Measurements from ENCODE around the gene RFX4. TPM values are rescaled to one million over a fixed set of nuclear protein-coding genes. Genes with fewer than 3 reads are reported as not detected.

Gene RFX4
- total RNA-seq, 1 experiment from 2014 or later: not detected

GRCh38 chr12:106566771-106567170 is 16.0 kb upstream of the RFX4 start (continued):
- TF ChIP-seq, protein P1, sequence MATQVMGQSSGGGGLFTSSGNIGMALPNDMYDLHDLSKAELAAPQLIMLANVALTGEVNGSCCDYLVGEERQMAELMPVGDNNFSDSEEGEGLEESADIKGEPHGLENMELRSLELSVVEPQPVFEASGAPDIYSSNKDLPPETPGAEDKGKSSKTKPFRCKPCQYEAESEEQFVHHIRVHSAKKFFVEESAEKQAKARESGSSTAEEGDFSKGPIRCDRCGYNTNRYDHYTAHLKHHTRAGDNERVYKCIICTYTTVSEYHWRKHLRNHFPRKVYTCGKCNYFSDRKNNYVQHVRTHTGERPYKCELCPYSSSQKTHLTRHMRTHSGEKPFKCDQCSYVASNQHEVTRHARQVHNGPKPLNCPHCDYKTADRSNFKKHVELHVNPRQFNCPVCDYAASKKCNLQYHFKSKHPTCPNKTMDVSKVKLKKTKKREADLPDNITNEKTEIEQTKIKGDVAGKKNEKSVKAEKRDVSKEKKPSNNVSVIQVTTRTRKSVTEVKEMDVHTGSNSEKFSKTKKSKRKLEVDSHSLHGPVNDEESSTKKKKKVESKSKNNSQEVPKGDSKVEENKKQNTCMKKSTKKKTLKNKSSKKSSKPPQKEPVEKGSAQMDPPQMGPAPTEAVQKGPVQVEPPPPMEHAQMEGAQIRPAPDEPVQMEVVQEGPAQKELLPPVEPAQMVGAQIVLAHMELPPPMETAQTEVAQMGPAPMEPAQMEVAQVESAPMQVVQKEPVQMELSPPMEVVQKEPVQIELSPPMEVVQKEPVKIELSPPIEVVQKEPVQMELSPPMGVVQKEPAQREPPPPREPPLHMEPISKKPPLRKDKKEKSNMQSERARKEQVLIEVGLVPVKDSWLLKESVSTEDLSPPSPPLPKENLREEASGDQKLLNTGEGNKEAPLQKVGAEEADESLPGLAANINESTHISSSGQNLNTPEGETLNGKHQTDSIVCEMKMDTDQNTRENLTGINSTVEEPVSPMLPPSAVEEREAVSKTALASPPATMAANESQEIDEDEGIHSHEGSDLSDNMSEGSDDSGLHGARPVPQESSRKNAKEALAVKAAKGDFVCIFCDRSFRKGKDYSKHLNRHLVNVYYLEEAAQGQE (IDR thresholded peaks at IDR 0.05; ENCODE audit: low read depth): no peak
- no peak for TF ChIP-seq ATF3 (IDR thresholded peaks at IDR 0.05)

DNA sequence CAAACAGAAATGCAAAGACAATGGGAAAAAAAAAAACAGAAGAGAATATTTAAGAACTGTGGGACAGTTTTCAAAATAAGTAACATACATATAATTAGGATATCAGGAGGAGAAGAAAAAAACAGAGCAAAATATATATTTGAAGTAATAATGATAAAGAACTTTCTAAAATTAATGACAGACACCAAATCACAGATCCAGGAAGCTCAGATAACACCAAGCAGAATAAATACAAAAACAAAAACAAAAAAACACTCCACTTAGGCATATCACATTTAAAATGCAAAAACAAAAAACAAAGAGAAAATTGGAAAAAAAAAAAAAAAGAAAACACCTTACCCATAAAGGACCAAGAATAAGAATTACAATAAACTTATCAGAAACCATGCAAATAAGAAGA is 9.6 kb upstream of the RFX4 start:
- no peak overlapping the region for H3K4me2 ChIP-seq (ENCODE audit: low read length)
- intact Hi-C loops (cut with micrococcal nuclease): no loop called here
- H3K4me1 ChIP-seq (ENCODE audit: control insufficient read depth in 1 of 2, insufficient read depth in 2 of 2, low read length in 2 of 2): no peaks in the 10 kb centered on the region
- POLR2A ChIA-PET: no interaction called here
- CTCF ChIA-PET: no interaction called here
- H3K27ac ChIP-seq (ENCODE audit: low read depth, low read length): no peak overlapping the region
- H2AFZ ChIP-seq (ENCODE audit: low read depth, low read length, poor library complexity, severe bottlenecking): no peak overlapping the region
- H3K9me3 ChIP-seq (ENCODE audit: control insufficient read depth in 1 of 2, insufficient read depth in 1 of 2, low read depth in 1 of 2, low read length in 2 of 2): no peaks in the 10 kb centered on the region
- RAD21 ChIA-PET (ENCODE audit: low non-redundant PET in 1 of 2, low total read pairs in 2 of 2, uncharacterized antibody in 2 of 2, unreplicated experiment in 2 of 2): no interaction called here
- H3K9ac ChIP-seq (ENCODE audit: low read length): no peak overlapping the region
- DNase-seq (ENCODE audit: low read depth, low spot score): no peak
- no peaks in the 10 kb centered on the region for H3K79me2 ChIP-seq (ENCODE audit: insufficient read depth, low read length)
- BruUV-seq (replicated peaks): no TSS peak
- no peak overlapping the region for H3K4me3 ChIP-seq (replicated peaks in 1 of 2; ENCODE audit: low read depth in 1 of 2, low read length in 2 of 2)
- no peak for ATAC-seq
- H3K27me3 ChIP-seq (ENCODE audit: insufficient read depth, low read length): no peaks in the 10 kb centered on the region
- H3K9me2 ChIP-seq (ENCODE audit: insufficient read depth): no peaks in the 10 kb centered on the region
- H3K36me3 ChIP-seq (ENCODE audit: control insufficient read depth in 1 of 2, insufficient read depth in 2 of 2, low read length in 2 of 2): no peaks in the 10 kb centered on the region
- H4K20me1 ChIP-seq (ENCODE audit: insufficient read depth): no peaks in the 10 kb centered on the region
- TF ChIP-seq CTCF (IDR thresholded peaks at IDR 0.05 in 2 of 3, conservative IDR thresholded peaks at IDR 0.05 in 1 of 3; ENCODE audit: borderline replicate concordance in 1 of 3, insufficient read depth in 1 of 3, low read depth in 2 of 3, low read length in 2 of 3) (no peak), EZH2phosphoT487 (IDR thresholded peaks at IDR 0.05; ENCODE audit: borderline replicate concordance) (no peak), CEBPB (IDR thresholded peaks at IDR 0.05; ENCODE audit: low read depth) (no peak), ELF1 (IDR thresholded peaks at IDR 0.05; ENCODE audit: borderline replicate concordance, low read depth) (no peak), ZFX (IDR thresholded peaks at IDR 0.05) (no peak), ZBTB33 (IDR thresholded peaks at IDR 0.05; ENCODE audit: extremely low read depth, insufficient replicate concordance, low read length) (no peak), POLR2AphosphoS5 (IDR thresholded peaks at IDR 0.05; ENCODE audit: low read depth, low read length) (no peak), EGR1 (IDR thresholded peaks at IDR 0.05; ENCODE audit: low read depth) (no peak), FOSL1 (IDR thresholded peaks at IDR 0.05; ENCODE audit: low read depth) (no peak), SIN3A (IDR thresholded peaks at IDR 0.05; ENCODE audit: low read depth) (no peak), MAX (IDR thresholded peaks at IDR 0.05) (no peak), SP1 (IDR thresholded peaks at IDR 0.05; ENCODE audit: low read depth) (no peak), ZNF274 (IDR thresholded peaks at IDR 0.05; ENCODE audit: low read depth, low read length) (no peak), TCF7L2 (IDR thresholded peaks at IDR 0.05; ENCODE audit: borderline replicate concordance, extremely low read depth, insufficient read depth, insufficient read length) (no peak), ATF3 (IDR thresholded peaks at IDR 0.05) (no peak), YY1 (IDR thresholded peaks at IDR 0.05; ENCODE audit: extremely low read depth, insufficient replicate concordance, low read depth, low read length) (no peak), SRF (IDR thresholded peaks at IDR 0.05; ENCODE audit: low read depth) (no peak)

Data from HCT116 (cell line).